PFSK-1 (cell line): ENCODE results near the gene MSH5.

Experiments used
- FOXP2 ChIP-seq: optimal IDR thresholded peaks from 2 replicates; pipeline ENCODE3; 2011; ENCODE audit warnings: borderline replicate concordance, control low read depth, inconsistent platforms; ENCODE audit not compliant: insufficient read depth; ENCODE audit errors: extremely low read length, extremely low read depth
- POLR2AphosphoS5 ChIP-seq: IDR thresholded peaks from 2 replicates; pipeline ENCODE4 v1.6.1; 2012; ENCODE audit warnings: low read depth, mild to moderate bottlenecking, control low read depth, low read length, moderate library complexity
- SIN3A ChIP-seq: IDR thresholded peaks from 2 replicates; pipeline ENCODE4 v1.6.1; 2012; ENCODE audit warnings: mild to moderate bottlenecking, low read length, moderate library complexity, borderline replicate concordance; ENCODE audit not compliant: insufficient read depth
- TAF1 ChIP-seq: IDR thresholded peaks from 2 replicates; pipeline ENCODE4 v1.6.1; 2012; ENCODE audit warnings: low read length, control low read depth, borderline replicate concordance; ENCODE audit not compliant: insufficient read depth
- TF ChIP-seq, protein P1 (sequence below), 2 experiments: IDR thresholded peaks; 2 replicates each; pipeline versions ENCODE4 v1.6.1 to v1.8.0; 2011 to 2012; ENCODE audit warnings: low read depth in 2 of 2, low read length in 2 of 2, control low read depth in 1 of 2, inconsistent platforms in 1 of 2, mild to moderate bottlenecking in 1 of 2, moderate library complexity in 1 of 2; ENCODE audit not compliant: insufficient read depth in 1 of 2

MSH5 gene

DNA sequence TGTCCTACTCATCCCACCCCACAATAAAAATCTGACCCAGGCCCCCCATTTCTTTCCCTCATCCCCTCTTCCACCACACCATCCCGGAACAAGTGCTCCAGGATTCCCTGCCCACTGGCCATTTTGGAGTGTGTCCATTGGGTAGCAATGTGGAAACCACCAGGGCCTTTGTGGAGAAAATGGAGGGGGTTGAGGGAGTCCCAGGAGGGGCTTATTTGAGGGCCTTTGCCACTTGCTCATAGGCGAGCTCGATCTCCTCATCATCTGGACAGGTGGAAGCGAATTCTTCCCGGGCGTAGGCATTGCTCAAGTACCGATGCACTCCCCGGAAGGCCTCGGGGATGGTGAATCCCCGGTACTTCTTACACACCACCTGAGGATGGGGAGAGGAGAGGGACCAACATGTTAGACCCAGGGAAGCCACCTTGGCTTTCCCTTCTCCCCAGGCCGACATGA lies 9.1 kb upstream of the MSH5 start:
- TF ChIP-seq POLR2AphosphoS5: no peak
- no peak for TF ChIP-seq SIN3A
- TF ChIP-seq FOXP2: no peak
- TF ChIP-seq, protein P1, sequence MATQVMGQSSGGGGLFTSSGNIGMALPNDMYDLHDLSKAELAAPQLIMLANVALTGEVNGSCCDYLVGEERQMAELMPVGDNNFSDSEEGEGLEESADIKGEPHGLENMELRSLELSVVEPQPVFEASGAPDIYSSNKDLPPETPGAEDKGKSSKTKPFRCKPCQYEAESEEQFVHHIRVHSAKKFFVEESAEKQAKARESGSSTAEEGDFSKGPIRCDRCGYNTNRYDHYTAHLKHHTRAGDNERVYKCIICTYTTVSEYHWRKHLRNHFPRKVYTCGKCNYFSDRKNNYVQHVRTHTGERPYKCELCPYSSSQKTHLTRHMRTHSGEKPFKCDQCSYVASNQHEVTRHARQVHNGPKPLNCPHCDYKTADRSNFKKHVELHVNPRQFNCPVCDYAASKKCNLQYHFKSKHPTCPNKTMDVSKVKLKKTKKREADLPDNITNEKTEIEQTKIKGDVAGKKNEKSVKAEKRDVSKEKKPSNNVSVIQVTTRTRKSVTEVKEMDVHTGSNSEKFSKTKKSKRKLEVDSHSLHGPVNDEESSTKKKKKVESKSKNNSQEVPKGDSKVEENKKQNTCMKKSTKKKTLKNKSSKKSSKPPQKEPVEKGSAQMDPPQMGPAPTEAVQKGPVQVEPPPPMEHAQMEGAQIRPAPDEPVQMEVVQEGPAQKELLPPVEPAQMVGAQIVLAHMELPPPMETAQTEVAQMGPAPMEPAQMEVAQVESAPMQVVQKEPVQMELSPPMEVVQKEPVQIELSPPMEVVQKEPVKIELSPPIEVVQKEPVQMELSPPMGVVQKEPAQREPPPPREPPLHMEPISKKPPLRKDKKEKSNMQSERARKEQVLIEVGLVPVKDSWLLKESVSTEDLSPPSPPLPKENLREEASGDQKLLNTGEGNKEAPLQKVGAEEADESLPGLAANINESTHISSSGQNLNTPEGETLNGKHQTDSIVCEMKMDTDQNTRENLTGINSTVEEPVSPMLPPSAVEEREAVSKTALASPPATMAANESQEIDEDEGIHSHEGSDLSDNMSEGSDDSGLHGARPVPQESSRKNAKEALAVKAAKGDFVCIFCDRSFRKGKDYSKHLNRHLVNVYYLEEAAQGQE (IDR thresholded peaks at IDR 0.05; ENCODE audit: insufficient read depth in 1 of 2, low read depth in 2 of 2, low read length in 2 of 2): no peak

DNA sequence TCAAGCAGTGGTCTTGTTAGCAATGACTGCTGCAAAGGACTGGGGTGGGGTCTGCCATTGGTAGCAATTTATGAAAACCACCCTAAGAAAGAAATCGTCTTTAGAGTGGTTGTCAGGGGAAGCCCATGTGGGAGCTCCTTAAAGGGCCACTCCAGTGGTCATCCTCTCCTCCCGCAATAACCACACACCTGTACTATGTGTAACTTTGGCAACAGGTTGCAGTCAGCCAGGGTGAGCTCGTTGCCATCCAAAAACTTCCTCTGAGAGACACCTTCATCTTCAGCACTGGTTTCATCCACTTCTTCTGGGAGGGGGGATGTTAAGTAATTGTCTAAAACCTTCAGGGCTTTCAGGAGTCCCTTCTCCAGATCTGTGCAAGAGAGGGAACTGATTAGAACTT lies 7.8 kb upstream of the MSH5 start:
- TF ChIP-seq, protein P1 (IDR thresholded peaks at IDR 0.05; ENCODE audit: insufficient read depth in 1 of 2, low read depth in 2 of 2, low read length in 2 of 2): no peak
- no peak for TF ChIP-seq TAF1
- no peak for TF ChIP-seq SIN3A
- no peak for TF ChIP-seq FOXP2
- no peak for TF ChIP-seq POLR2AphosphoS5

DNA sequence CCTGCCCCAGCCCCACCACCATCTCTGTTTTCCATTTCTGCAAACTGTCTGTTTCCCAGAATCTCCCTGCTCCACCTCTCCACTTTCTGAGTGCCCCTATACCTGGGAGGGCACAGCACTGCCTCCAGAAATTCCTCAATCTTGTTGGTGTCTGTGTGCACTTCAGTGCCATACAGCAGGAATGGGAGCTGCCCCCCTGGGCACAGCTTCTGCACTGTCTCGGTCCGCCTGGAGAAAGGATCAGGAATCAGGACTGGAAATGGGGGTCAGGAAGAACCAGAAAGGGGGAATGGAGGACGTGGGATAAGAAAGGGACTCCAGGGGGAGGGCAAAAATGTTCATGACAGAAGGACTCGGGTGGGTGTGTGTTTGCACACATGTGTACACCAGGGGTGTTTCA lies 6.1 kb upstream of the MSH5 start:
- no peak for TF ChIP-seq FOXP2
- TF ChIP-seq POLR2AphosphoS5: no peak
- TF ChIP-seq, protein P1 (IDR thresholded peaks at IDR 0.05; ENCODE audit: insufficient read depth in 1 of 2, low read depth in 2 of 2, low read length in 2 of 2): no peak
- TF ChIP-seq TAF1: no peak
- TF ChIP-seq SIN3A: no peak

DNA sequence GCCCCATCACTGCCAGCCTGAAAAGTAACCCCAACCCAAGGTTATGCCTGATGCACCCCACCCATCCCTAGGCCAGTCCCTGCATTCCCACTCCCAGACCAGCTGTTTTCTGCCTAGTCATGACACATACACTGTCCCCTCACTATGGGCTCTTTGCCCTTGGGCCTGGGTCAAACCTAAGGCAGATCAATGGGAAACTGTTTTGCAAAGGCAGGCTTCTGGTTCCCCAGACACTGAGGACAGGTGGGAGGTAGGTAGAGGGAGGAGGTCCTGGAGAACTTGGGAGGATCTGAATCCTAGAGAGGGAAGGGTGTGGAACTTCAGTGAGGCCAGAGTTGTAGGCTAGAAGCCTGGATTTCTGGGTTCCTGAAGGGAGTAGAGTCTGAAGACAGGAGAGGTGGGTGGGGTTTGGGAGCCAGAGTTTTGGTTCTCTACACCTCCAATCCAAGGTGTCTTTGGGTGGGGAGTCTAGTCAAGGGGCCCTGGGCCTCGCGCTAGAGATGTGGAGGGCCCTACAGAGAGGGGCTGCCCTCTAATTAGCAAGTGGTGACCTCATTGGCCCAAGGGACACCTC lies 5.5 kb upstream of the MSH5 start:
- no peak for TF ChIP-seq FOXP2
- TF ChIP-seq TAF1: no peak

DNA sequence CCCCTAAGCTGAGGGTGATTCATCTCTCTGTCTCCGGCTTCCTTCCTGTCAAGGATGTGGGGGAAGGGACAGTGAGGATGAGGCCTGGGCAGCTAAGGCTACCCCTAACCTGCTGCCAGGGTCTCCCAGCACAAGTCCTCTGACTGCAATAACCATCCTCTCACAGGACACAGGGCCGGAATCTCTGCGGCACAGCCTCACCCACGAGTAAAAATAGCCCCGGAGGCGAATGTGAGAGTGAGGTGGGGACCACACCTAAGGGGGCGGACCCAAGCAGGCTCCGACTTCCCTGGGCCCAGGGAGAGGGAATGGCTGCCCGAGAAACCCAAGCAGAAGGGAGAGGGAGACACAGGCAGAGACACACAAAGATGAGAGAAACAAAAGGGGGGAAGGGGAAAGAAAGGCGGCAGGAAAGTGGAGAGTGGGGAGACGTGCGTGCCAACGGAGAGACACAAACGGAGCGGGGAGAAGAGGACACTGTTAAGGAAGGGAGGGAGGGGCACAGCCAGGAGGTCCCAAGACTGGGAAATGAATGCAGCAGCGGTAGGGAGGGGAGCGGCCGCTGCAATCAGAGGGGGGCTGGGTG lies 4.9 kb upstream of the MSH5 start:
- peak; percentile 36 for TF ChIP-seq POLR2AphosphoS5
- TF ChIP-seq SIN3A: peak; percentile 98; the same call in 1 of the 2 replicates
- TF ChIP-seq, protein P1 (IDR thresholded peaks at IDR 0.05; ENCODE audit: insufficient read depth in 1 of 2, low read depth in 2 of 2, low read length in 2 of 2): no peak
- peak; percentile 74 for TF ChIP-seq FOXP2
- peak; percentile 74; the same call in 1 of the 2 replicates for TF ChIP-seq TAF1
